Stimulated activated CD4-positive, alpha-beta T cell treated with anti-CD3 and anti-CD28 coated beads, Interleukin-12 subunit alpha, Interleukin-12 subunit beta, amount 100 ng/mL, for 4 hours (primary cell): Measurements from ENCODE around the gene OR52E2.
"Not testable (repeated sequence)": the region's sequence is repeated elsewhere in the genome, so short reads cannot be mapped to it uniquely, and the experiment has no call there.

ENCODE experiments used
- DNase-seq: peaks from one replicate; pipeline ENCODE4 v3.0.0-alpha.2; 2020

Gene OR52E2

GRCh38 chr11:5059391-5059790, at the start of gene OR52E2:
Gene OR52E2 (minus strand): TSS chr11:5059627. CDS start chr11:5059627, 0 bp downstream.
- no peak for DNase-seq

GRCh38 chr11:5107285-5107684, 47.9 kb upstream of the OR52E2 start:
- DNase-seq, result no peak

DNA sequence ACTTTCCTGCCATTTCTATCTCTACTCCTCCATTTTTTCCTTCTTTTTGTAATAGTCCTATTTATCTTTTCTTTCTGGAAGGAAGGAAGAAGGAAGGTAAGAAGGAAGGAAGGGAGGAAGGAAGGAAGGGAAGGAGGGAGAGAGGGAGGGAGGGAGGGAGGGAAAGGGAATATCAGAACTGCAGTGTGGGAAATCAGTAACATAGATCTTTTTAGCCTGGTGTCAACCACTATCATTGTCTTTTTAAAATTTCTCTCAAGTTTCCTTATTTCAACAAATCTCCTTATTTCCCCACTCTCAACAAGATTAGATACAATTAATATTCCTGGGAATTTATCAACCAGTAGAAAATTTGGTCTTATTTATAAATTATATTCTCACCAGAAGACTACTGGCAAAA, 43.6 kb upstream of the OR52E2 start:
- no peak for DNase-seq

DNA sequence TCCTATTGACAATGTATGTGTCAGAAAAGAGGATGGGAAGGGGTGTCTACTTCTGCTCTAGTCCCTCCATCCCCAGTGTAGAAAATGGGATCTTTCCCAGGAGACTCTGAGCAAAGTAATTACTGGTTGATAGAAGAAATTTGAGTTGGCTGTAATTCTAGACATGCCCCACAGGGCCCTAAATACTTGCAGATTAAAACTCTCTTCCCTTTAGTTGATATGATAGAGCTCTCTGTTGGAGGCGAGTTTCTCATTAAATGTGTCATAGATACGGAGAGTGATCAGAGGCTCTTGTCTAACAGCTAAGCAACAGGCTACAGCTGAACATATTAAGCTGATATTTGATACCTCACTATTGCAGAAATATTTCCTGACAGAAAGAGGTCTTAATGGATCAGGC, 42.8 kb upstream of the OR52E2 start:
- no peak for DNase-seq

DNA sequence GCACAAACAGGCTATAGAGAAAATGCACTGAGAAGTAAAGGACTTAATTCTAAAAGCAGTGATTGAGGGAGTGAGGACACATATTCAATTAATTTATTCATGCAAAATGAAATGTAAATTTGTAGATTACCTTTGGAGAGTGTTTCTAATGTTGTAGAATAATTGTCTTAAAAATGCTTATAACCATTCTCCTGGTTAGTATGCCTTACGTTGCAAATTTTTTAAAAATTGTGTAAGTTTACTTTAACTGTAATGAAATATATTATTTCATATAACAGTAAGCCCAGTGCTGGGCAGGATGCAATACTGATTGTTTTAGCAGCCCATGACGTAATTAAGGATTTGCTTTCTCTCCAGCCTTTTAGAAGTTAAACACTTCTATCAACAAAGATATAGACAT, 36.6 kb upstream of the OR52E2 start:
- no peak for DNase-seq

- DNase-seq, result no peak
These were observed 33.6 kb upstream of the OR52E2 start for GRCh38 chr11:5092821-5093585.

DNA sequence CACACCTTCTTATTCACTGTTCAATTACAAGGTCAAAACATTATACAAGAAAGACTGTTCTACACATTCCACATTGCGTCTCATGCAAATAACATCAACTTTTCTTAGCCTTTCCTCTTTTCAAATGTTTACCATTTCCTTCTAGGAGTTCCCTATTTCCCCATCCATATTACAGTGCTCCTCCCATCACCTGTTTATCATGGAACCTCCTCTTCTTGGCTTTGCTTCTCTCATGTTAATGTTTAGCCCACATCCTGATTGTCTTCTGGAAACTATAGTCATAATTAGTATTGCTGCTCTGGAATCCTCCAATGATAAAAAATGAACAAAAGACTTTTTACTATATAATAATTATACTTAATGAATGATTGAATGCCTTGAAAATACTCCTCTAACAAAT, 31.2 kb upstream of the OR52E2 start:
- no peak for DNase-seq

- DNase-seq, result no peak
These were observed 29.1 kb upstream of the OR52E2 start for GRCh38 chr11:5088556-5088955.

DNA sequence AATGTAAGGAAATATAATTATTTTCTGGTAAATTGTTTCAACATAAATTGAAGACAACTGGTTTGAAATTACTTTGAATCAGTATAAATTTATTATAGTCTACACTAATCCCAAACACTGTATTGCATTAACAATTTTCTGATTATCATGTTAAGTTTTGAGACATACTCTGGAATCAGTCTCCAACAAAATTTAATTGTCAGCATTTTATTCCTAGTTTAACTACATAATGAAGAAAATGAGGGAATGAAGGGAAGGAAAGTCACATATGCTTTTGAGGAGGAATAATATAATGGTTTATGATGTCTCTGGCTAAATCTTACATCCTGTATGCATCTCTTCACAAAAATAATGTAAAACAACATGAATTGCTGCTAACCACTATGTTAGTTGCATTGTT, 24.2 kb upstream of the OR52E2 start:
- DNase-seq, result no peak

DNA sequence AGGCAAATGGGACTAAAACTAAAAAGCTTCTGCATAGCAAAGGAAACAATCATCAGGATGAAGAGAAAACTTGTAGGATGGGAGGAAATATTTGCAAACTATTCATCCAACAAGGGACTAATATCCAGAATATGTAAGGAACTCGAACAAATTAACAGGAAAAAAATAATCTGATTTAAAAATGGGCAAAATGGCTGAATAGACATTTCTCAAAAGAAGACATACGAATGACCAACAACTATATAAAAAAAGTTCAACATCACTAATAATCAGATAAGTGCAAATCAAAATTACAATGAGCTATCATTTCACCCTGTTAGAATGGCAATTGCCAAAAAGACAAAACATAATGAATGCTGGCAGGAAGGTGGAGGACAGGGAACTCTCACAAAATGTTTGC, 22.0 kb upstream of the OR52E2 start:
- no peak for DNase-seq

DNA sequence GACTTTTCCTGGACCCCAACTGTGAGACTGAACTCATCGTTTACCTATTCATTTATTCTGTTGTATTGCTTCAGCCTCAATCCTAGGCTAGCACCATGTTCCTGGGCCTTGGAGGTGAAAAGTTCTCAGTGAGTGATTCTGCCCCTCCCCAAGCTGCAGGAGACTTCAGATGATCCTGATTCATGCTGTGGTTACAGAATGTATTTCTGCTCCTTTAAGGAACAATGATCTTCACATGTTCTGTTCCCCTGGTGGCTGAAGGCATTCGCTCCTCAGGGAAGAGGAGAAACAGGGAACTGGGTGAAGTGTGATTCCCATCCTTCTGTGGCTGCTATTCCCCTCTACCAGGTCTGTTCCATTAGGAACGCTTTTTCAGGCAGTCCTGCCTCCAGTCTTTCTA, 12.4 kb upstream of the OR52E2 start:
- DNase-seq, result no peak

- no peak for DNase-seq
These were observed 9.8 kb upstream of the OR52E2 start, which contains the start of gene OR52E1 for GRCh38 chr11:5069272-5069671. Gene OR52E1 (plus strand): TSS chr11:5069572.

DNA sequence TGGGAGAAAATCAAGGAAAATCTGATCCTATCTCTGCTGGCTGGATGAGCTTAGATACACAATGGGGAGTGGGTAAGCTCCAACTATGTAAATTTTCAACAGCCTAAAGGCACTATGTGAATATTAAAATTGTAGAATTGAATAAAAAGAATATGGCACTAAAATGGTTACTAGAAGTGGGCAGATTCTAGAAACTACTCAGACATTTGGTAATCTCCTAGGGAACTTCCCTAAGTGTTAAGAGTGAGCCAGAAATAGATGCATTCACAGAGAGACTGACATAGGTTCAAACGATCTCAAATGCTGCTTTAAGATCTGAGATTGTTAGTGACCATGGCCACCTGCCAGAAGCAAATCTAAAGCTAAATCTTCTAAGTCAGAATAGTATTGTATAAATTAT, 5.6 kb upstream of the OR52E2 start:
- DNase-seq, result no peak

GRCh38 chr11:5058679-5059078, 748 bp downstream of the OR52E2 start:
- DNase-seq, result not testable (repeated sequence)

GRCh38 chr11:5046754-5047330, 12.6 kb downstream of the OR52E2 start:
- no peak for DNase-seq

DNA sequence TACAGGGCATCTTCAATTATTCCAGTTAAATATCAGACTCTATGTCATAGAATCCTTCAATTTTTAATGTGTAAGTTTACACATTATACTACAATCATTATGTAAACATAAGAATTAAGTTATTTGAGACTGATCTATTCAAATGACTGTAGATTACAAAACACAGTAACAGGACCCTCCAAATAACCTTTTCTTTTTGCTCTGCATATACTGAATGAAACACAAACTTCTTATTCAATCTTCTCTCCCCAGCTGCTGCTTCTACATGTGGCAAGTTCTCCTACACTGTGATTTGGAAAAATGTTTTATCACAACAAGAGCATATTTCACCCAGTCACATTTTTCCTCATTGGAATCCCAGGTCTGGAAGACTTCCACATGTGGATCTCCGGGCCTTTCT, 13.2 kb downstream of the OR52E2 start, which contains the start of gene OR52J3:
OR52J3 (plus strand) TSS at position 301 of the 400 bp plus-strand sequence; CDS start at position 301, 0 bp downstream.
- no peak for DNase-seq

GRCh38 chr11:5043380-5043779, 16.0 kb downstream of the OR52E2 start:
- DNase-seq, result no peak

DNA sequence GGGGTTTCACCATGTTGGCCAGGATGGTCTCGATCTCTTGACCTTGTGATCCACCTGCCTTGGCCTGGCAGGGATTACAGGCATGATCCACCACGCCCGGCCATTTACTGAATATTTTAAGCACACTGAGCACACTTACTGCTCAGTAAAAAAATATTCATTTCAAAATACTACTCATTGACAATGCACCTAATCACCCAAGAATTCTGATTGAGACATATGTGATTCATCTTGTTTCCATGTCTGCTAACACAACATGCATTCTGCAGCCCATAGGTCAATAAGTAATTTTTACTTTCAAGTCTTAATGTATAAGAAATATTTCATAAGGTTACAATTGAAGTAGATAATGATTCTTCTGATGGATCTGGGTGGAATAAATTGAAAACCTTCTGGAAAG, 17.3 kb downstream of the OR52E2 start:
- no peak for DNase-seq

- no peak for DNase-seq
These were observed 18.6 kb downstream of the OR52E2 start for GRCh38 chr11:5040876-5041275.

GRCh38 chr11:5038341-5038740, 21.1 kb downstream of the OR52E2 start:
- DNase-seq, result no peak

DNA sequence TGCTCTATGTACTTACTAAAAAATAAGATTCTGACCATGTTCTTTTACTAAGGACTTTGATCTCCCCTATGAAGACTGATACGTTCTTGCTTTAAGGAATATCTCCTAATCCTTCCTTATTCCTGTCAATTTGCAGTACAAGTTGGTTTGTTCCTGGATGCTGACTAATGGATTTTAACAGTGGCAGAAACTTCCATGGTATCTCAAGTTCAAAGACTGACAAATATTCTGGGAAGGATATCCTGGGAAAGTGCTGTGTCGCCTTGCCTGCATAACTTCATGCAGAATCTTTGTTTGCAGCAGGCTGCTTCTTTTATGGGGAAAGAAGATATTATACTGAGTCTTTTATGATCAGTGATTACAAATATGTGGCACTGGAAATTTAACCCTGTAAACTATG, 21.5 kb downstream of the OR52E2 start:
- DNase-seq, result no peak

- no peak for DNase-seq
These were observed 22.8 kb downstream of the OR52E2 start for GRCh38 chr11:5036669-5037068.

DNA sequence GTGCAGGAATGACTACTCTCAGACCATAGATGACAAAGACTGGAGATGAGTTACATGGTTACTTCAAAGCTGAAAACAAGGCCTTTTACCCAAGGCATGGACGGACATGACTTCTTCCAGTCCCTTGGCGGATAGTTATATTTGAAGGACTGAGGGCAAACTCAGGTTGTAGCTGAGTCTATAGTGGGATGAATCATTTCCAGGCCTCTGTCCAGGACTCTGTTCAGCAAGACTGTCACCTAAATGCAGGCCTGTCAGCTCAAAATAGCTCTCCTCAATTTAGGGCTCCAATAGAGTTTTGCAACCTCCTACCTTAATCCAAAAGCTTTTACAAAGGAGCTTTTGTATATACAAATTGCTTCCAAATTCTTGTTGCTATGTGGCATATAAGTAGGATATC, 37.4 kb downstream of the OR52E2 start:
- DNase-seq, result no peak

DNA sequence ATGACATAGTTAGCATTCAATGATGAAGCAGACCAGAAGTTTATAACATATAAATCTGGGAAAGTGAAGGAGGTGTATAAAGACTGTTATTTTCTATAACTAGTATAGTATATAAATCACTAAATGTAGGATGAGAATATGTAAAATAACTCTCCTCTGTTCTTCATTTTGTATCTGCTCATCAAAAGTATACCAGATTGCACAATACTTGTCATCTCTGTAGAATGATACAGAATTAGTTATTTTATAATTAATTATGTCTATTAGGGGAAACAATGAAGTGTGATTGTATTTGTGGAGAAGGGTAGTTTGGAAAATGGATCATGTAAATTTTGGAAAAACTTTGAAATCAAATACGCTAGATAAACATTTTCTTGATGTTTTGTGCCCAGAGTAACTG, 46.4 kb downstream of the OR52E2 start:
- DNase-seq, result no peak

DNA sequence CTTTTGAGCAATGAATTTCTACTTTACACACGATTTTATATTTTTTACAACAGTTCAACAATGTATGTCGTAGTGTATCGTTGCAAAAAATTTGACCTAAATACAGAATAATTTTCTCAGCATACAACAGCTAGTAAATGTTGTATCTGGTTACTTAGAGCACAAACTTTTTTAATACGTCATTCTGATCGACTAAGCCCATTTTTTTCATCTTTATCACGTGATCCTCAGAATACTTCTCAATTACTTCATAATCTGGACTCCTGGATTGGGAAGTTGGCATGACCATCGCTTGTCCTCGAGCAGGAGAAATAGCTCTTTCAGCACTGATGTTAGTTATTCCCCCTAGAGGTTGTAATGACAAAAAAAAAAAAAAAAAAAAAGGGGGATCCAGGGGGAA, 48.2 kb downstream of the OR52E2 start:
- no peak for DNase-seq
